Measurements from ENCODE around the gene WEE1.

- no peak for TF ChIP-seq CTCF (IDR thresholded peaks at IDR 0.05; ENCODE audit: insufficient read depth, low read depth, low read length)
- TF ChIP-seq EZH2 (IDR thresholded peaks at IDR 0.05; ENCODE audit: insufficient read depth, low read length), result no peak
Observed at GRCh38 chr11:9571071-9571762, 2.3 kb upstream of the WEE1 start.
